HL-60 (cell line): ENCODE data around the gene NKD1.

Experiments
- DNase-seq, 2 experiments: peaks; one replicate each; pipeline ENCODE4 v3.0.0-alpha.2; 2010 to 2020; ENCODE audit warnings: low read depth in 1 of 2, low spot score in 1 of 2
- H3K27ac ChIP-seq: fragments of 250-450 bp; sonication (Bioruptor Pico); replicated peaks from 2 replicates; pipeline ENCODE4 v1.5.1; 2020; ENCODE audit warnings: mild to moderate bottlenecking, moderate library complexity
- H3K27me3 ChIP-seq: fragments of 250-450 bp; sonication (Bioruptor Pico); 2 replicates; pipeline ENCODE4 v1.5.1; 2021; ENCODE audit warnings: mild to moderate bottlenecking, moderate library complexity; ENCODE audit not compliant: insufficient read depth, poor library complexity, severe bottlenecking
- H3K4me3 ChIP-seq: replicated peaks from 2 replicates; pipeline ENCODE4 v1.5.1; 2011; ENCODE audit warnings: mild to moderate bottlenecking, control low read depth, low read length; ENCODE audit not compliant: insufficient read depth
- GABPA ChIP-seq: IDR thresholded peaks from 2 replicates; pipeline ENCODE4 v1.6.1; 2012; ENCODE audit warnings: low read depth
- POLR2AphosphoS5 ChIP-seq: IDR thresholded peaks from 2 replicates; pipeline ENCODE4 v1.6.1; 2012; ENCODE audit warnings: low read depth
- SPI1 ChIP-seq: IDR thresholded peaks from 2 replicates; pipeline ENCODE4 v1.6.1; 2012; ENCODE audit warnings: low read depth, mild to moderate bottlenecking, borderline replicate concordance
- TF ChIP-seq, protein P1 (sequence below): IDR thresholded peaks from one replicate; pipeline ENCODE4 v1.5.1; 2011; ENCODE audit warnings: low read length, control low read depth, inconsistent platforms; ENCODE audit not compliant: insufficient read depth
- TF ChIP-seq, protein P2 (sequence below): IDR thresholded peaks from 2 replicates; pipeline ENCODE4 v1.6.1; 2012; ENCODE audit warnings: low read depth; ENCODE audit not compliant: insufficient replicate concordance

NKD1 gene

DNA sequence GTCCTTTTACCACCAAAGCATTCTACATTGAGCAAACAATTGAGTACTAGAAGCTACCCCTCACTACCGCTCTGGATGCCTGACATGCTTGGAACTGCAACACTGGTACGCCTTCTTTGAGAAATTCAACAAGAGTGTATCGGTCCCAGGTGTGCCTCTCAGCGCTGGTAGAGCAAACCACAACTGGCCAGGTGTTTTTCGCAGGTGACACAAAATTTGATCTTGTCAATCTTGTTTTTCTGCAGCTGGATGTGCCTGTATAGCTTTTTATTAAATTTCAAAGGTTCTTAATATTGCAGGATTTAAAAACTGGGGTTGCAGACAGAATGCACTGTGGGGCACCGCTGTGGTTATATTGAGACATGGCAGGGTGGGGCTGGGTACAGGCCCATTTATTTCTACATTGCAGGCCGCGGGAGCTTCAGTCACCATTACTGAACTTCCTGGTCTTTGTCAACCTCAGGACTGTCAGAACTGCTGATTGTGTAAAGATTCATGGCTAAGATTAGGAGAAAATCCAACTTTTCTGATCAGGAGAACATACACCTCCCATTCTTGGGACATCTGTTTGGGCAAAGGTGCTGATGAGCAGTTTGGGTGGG, 137.4 kb downstream of the NKD1 start:
- Histone ChIP-seq H3K27ac (peak overlapping the region; percentile 85), H3K27me3 (no peaks in the 10 kb centered on the region), H3K4me3 (no peak overlapping the region)
- peak; percentile 74 to 89 for DNase-seq
- TF ChIP-seq GABPA = no peak
- no peak for TF ChIP-seq SPI1

DNA sequence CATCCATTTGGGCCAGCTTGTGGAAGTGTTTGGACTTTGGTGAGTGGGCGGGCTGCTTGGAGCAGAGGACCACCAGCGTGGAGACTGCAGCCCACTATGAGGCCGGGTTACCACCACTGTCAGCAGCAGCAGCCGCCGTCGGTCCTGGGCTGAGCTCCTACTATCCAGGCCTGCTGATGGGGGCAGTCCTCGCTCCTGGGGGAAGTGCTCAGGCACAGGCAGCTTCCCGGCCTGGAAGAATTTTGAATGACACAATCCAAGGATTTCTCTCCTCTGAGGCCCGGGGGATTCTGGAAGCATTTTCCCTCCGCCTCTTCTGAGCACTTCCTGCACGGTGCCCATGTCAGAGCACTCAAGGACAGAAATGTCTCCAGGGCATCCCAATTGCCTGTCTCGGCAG, 139.9 kb downstream of the NKD1 start:
- TF ChIP-seq POLR2AphosphoS5 = no peak
- TF ChIP-seq, protein P1, sequence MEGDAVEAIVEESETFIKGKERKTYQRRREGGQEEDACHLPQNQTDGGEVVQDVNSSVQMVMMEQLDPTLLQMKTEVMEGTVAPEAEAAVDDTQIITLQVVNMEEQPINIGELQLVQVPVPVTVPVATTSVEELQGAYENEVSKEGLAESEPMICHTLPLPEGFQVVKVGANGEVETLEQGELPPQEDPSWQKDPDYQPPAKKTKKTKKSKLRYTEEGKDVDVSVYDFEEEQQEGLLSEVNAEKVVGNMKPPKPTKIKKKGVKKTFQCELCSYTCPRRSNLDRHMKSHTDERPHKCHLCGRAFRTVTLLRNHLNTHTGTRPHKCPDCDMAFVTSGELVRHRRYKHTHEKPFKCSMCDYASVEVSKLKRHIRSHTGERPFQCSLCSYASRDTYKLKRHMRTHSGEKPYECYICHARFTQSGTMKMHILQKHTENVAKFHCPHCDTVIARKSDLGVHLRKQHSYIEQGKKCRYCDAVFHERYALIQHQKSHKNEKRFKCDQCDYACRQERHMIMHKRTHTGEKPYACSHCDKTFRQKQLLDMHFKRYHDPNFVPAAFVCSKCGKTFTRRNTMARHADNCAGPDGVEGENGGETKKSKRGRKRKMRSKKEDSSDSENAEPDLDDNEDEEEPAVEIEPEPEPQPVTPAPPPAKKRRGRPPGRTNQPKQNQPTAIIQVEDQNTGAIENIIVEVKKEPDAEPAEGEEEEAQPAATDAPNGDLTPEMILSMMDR = no peak
- TF ChIP-seq, protein P2, sequence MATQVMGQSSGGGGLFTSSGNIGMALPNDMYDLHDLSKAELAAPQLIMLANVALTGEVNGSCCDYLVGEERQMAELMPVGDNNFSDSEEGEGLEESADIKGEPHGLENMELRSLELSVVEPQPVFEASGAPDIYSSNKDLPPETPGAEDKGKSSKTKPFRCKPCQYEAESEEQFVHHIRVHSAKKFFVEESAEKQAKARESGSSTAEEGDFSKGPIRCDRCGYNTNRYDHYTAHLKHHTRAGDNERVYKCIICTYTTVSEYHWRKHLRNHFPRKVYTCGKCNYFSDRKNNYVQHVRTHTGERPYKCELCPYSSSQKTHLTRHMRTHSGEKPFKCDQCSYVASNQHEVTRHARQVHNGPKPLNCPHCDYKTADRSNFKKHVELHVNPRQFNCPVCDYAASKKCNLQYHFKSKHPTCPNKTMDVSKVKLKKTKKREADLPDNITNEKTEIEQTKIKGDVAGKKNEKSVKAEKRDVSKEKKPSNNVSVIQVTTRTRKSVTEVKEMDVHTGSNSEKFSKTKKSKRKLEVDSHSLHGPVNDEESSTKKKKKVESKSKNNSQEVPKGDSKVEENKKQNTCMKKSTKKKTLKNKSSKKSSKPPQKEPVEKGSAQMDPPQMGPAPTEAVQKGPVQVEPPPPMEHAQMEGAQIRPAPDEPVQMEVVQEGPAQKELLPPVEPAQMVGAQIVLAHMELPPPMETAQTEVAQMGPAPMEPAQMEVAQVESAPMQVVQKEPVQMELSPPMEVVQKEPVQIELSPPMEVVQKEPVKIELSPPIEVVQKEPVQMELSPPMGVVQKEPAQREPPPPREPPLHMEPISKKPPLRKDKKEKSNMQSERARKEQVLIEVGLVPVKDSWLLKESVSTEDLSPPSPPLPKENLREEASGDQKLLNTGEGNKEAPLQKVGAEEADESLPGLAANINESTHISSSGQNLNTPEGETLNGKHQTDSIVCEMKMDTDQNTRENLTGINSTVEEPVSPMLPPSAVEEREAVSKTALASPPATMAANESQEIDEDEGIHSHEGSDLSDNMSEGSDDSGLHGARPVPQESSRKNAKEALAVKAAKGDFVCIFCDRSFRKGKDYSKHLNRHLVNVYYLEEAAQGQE = no peak
- no peak for TF ChIP-seq SPI1
- no peak for TF ChIP-seq GABPA
- DNase-seq = no peak
- Histone ChIP-seq H3K27ac (no peak overlapping the region), H3K27me3 (no peaks in the 10 kb centered on the region), H3K4me3 (no peak overlapping the region)

DNA sequence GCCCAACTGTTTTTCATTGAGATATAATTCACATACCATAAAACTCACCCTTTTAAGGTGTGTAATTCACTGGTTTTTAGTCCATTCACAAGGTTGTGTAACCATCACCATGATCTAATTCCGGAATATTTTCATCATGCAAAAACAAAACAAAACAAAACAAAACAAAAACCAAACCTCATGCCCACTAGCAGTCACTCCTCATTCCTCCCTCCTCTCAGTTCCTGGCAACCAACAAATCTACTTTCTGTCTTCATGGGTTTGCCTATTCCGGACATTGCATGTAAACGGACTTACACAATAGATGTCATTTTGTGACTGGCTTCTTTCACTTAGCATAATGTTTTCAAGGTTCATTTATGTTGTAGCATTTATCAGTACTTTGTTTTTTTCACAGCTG, 140.7 kb downstream of the NKD1 start:
- H3K27me3 ChIP-seq = no peaks in the 10 kb centered on the region
- no peak overlapping the region for H3K4me3 ChIP-seq
- TF ChIP-seq, protein P1 = no peak
- no peak for TF ChIP-seq GABPA
- no peak for DNase-seq
- H3K27ac ChIP-seq = no peak overlapping the region

DNA sequence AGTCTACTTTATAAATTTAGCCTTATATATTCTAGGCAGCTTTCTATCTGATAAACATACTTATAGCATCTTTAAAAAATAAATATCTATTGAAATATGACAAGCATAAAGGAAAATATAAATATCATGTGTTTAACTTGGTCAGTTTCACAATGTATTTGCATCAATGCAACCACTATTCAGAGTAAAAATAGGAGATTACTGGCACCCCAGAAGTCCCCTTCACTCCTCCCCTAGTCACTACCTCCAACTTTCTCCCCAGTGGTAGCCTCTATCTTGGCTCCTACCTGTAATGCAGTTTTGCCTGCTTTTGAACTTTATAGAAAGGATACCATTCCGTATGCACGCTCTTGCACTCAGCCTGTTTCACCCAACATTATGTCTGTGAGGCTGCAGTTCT, 142.0 kb downstream of the NKD1 start:
- TF ChIP-seq, protein P1 = no peak
- TF ChIP-seq POLR2AphosphoS5 (no peak), GABPA (no peak), SPI1 (no peak)
- TF ChIP-seq, protein P2 = no peak
- H3K27me3 ChIP-seq = no peaks in the 10 kb centered on the region

More for the DNA sequence above, 142.0 kb downstream of the NKD1 start:
- Histone ChIP-seq H3K4me3 (no peak overlapping the region), H3K27ac (no peak overlapping the region)
- DNase-seq = no peak
